Mucosa of rectum (tissue), 2 donors: ENCODE measurements around the gene PHIP.
"Not testable (repeated sequence)": the region's sequence is repeated elsewhere in the genome, so short reads cannot be mapped to it uniquely, and the experiment has no call there.

Experiments used
- H3K27ac ChIP-seq, 2 donors: one replicate each; pipeline ENCODE4 v1.7.0; 2013; ENCODE audit warnings: inconsistent platforms in 2 of 2, low read depth in 2 of 2, low read length in 2 of 2
- H3K27me3 ChIP-seq, 2 donors: one replicate each; pipeline ENCODE4 v1.7.0; 2013; ENCODE audit warnings: low read length in 2 of 2; ENCODE audit not compliant: control insufficient read depth in 2 of 2, insufficient read depth in 2 of 2
- H3K36me3 ChIP-seq, 2 donors: one replicate each; pipeline ENCODE4 v1.7.0; 2013; ENCODE audit warnings: low read length in 2 of 2; ENCODE audit not compliant: control insufficient read depth in 2 of 2, insufficient read depth in 2 of 2
- H3K4me1 ChIP-seq, 2 donors: one replicate each; pipeline ENCODE4 v1.7.0; 2013; ENCODE audit warnings: low read length in 2 of 2, mild to moderate bottlenecking in 1 of 2; ENCODE audit not compliant: control insufficient read depth in 2 of 2, insufficient read depth in 2 of 2
- H3K4me3 ChIP-seq, 2 donors: one replicate each; pipeline ENCODE4 v1.7.0; 2013; ENCODE audit warnings: low read length in 2 of 2
- H3K9ac ChIP-seq, 2 donors: one replicate each; pipeline ENCODE4 v1.7.0; 2013; ENCODE audit warnings: low read length in 2 of 2, low read depth in 1 of 2, mild to moderate bottlenecking in 1 of 2
- H3K9me3 ChIP-seq, 2 donors: one replicate each; pipeline ENCODE4 v1.7.0; 2013; ENCODE audit warnings: low read length in 2 of 2; ENCODE audit not compliant: control insufficient read depth in 2 of 2
- donor health status: healthy.
- donor health status: Normal muscosa, but diverticular disease.

The PHIP gene

DNA sequence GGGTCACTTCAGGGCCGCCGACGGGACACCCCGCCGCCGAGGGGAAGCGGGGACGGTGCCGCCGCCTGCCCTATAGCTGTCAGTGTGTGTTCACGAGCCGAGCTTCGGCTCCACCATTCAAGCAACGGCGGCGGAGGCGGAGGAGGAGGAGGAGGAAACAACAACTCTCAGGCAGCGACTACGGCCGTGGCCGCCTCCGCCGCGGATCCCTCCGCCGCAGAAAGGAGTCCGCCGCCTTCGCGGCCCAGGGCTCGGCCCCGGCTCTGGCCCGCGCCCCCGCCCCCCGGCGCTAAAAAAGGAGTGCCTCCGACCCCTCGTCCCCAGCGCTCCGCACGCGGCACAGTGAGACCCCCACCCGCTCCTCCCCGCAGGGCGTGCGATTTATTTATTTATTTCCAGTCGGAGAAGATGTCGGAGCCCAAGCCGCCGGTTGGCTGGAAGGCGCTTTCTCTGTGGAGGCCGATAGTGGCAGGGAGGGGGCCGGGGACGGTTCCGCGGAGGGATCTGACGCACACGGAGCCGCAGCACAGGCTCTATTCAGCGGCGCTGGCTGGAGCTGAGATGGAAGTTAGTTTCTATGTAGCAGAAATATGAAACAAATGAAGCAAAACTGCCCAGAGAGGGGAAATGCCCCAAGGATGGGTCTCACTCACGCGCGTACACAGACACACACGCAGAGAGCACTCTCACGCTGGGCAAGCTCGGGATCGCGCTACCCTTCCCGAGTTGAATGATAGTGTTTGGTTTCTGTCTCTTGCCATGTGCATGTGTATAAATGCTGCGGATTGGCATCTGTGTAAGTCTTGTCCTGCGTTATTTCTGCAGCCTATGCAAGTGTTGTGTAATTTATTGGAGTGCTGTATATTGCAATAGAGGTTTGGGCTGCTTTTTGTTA is at the start of gene PHIP:
Gene PHIP, minus strand, starts transcription at position 180 of the 895 bp plus-strand sequence. CDS start 186 bp downstream, outside the sequence.
- Histone ChIP-seq H3K9me3 (no peaks in the 10 kb centered on the region), H3K27me3 (no peaks in the 10 kb centered on the region), H3K4me1 (peaks cover 3 to 14% of the 10 kb centered on the region in 2 donors), H3K27ac (peak within 1 kb of the TSS; percentile 98), H3K9ac (peak within 1 kb of the TSS; percentile 90), H3K4me3 (peak within 1 kb of the TSS; percentile 92 to 100), H3K36me3 (no peaks in the 10 kb centered on the region)

DNA sequence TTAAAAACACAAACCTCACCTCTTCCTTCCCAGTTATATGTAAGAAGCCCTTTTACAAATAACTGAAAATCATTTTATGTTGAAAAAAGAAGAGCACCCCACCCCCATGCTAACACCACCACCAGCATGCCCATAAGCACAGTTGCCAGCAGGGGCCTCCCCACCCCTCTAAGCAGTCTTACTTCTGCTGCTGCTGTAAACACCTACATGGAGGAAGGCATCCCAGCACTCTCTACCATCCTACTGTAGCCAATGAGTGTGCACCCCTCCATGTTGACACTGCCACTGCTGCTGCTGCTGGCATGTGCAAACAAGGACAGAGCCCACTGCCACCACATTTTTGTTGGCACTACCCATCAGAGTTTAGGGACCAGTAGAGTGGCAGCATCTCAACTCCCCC is 49.6 kb upstream of the PHIP start:
- no peaks in the 10 kb centered on the region for H3K36me3 ChIP-seq
- no peaks in the 10 kb centered on the region for H3K4me1 ChIP-seq
- H3K4me3 ChIP-seq = no peak overlapping the region
- H3K9ac ChIP-seq = no peak overlapping the region
- no peaks in the 10 kb centered on the region for H3K27me3 ChIP-seq
- H3K27ac ChIP-seq = no peak overlapping the region
- no peaks in the 10 kb centered on the region for H3K9me3 ChIP-seq

DNA sequence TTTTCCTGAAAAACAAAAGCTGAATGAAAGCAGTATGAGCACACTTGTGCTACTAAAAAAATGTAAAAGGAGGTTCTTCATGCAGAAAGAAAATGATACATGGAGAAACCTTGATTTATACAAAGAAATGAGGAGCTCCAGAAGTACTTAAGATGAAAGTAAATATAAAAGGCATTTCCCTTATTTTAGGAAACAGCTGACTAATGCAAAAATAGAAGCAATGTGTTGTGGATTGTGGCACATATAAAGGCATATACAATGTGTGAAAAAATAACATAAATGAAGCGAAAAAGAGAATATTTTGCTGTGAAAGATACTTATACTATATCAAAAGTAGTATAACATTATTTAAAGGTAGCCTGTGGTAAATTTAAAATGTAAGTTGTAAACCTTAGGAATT is 41.2 kb upstream of the PHIP start:
- H3K4me3 ChIP-seq = no peak overlapping the region
- no peak overlapping the region for H3K9ac ChIP-seq
- H3K27me3 ChIP-seq = no peaks in the 10 kb centered on the region
- H3K9me3 ChIP-seq = no peaks in the 10 kb centered on the region
- H3K4me1 ChIP-seq = no peaks in the 10 kb centered on the region
- no peak overlapping the region for H3K27ac ChIP-seq
- H3K36me3 ChIP-seq = no peaks in the 10 kb centered on the region

DNA sequence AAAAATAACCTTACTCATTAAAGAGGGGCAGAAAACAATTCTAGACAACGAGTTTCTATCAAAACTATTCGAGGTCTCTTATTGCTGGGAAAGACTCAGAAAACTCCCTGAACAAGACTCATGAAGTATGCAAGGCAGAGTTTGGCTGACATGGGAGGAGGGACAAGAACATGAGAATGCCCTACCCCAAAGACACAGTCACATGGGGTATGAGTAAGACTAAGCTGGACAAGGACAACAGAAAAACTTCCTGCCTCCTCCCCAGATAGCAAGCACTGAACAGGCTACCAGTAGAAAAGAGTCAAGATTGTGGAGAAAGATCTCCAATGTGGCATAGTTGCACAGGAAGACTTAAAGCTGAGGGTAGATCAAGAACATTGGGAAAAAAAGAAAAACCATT is 39.7 kb upstream of the PHIP start:
- H3K36me3 ChIP-seq = no peaks in the 10 kb centered on the region
- H3K27ac ChIP-seq = no peak overlapping the region
- H3K9me3 ChIP-seq = no peaks in the 10 kb centered on the region
- H3K27me3 ChIP-seq = no peaks in the 10 kb centered on the region
- H3K4me1 ChIP-seq = no peaks in the 10 kb centered on the region
- H3K4me3 ChIP-seq = no peak overlapping the region
- no peak overlapping the region for H3K9ac ChIP-seq

DNA sequence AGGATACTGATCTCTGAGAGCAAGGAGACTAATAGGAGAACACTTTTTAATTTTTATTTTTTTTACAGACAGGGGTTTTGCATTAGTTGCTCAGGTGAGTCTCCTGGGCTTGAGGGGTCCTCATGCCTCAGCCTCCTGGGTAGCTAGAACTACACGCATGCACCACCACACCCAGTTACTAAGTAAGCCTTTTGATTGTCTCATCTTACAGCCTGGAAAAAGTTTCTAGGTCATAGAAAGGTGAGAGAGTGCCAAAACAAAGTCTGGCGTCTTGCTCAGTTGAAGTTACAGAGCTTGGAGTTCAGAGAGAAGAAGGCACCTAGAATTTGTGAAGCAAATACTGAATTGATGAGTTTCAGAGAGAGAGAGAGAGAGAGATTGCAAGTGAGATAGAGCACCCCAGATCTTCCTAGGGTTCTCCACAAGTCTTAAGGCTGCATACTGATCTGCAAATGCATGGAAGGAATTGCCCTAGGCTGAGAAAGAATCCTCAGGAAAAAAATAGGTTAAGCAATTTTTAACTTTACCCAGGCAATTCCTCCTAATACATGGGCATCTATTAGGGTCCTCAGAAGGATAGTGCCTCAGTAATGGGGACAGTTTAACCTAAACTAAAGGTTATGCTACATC is 37.6 kb upstream of the PHIP start:
- no peaks in the 10 kb centered on the region for H3K27me3 ChIP-seq
- no peak overlapping the region for H3K27ac ChIP-seq
- no peaks in the 10 kb centered on the region for H3K9me3 ChIP-seq
- no peak overlapping the region for H3K9ac ChIP-seq
- no peaks in the 10 kb centered on the region for H3K4me1 ChIP-seq
- no peaks in the 10 kb centered on the region for H3K36me3 ChIP-seq
- H3K4me3 ChIP-seq = no peak overlapping the region

DNA sequence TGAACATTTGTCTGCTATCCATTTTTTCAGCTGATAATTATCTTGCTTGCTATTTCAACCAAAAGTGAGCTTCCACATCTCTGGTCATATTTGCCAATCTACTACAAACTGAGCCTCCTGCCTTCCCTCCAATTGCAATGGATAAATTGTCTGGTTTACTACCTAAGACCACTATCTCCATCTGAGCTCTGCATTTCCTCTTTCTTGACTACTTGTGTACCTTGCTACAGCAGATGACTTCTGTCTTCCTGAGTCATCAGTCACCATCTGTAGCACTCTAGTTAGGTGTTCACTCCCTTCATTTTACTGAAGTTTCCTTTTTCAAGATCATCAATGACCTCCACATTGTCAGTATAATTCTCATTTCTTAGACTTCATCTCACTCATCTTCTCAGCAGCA is 33.5 kb upstream of the PHIP start:
- Histone ChIP-seq H3K9me3 (no peaks in the 10 kb centered on the region), H3K9ac (no peak overlapping the region), H3K4me3 (no peak overlapping the region), H3K27me3 (no peaks in the 10 kb centered on the region), H3K27ac (no peak overlapping the region), H3K36me3 (no peaks in the 10 kb centered on the region), H3K4me1 (no peaks in the 10 kb centered on the region)

DNA sequence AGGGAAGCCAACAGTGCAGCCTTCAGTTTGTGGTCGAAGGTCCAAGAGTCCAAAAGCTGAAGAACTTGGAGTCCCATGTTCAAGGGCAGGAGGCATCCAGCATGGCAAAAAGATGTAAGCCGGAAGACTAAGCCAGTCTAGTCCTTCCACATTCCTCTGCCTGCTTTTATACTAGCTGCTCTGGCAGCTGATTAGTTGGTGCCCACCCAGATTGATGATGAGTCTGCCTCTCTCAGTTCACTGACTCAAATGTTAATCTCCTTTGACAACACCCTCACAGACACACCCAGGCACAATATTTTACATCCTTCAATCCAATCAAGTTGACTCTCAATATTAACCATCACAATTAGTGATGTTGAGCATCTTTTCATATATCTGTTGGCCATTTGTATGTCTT is 23.1 kb upstream of the PHIP start:
- Histone ChIP-seq H3K4me1 (no peaks in the 10 kb centered on the region), H3K4me3 (no peak overlapping the region), H3K27me3 (no peaks in the 10 kb centered on the region), H3K27ac (no peak overlapping the region), H3K9ac (no peak overlapping the region), H3K36me3 (no peaks in the 10 kb centered on the region), H3K9me3 (no peaks in the 10 kb centered on the region)

DNA sequence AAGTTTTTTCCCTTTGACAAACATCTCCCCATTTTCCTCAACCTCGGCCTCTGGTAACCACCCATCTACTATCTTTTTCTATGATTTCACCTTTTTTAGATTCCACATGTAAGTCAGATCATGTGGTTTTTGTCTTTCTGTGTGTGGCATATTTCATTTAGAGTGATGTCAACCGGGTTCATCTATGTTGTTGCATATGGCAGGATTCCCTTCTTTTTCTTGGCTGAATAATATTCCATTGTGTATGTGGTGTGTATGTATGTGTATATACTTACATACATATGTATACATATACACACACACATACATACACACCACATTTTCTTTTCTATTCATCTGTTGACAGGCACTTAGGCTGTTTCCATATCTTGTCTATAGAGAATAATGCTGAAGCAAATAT is 22.2 kb upstream of the PHIP start:
- Histone ChIP-seq H3K4me3 (no peak overlapping the region), H3K36me3 (no peaks in the 10 kb centered on the region), H3K9ac (no peak overlapping the region), H3K9me3 (no peaks in the 10 kb centered on the region), H3K27me3 (no peaks in the 10 kb centered on the region), H3K27ac (no peak overlapping the region), H3K4me1 (no peaks in the 10 kb centered on the region)

DNA sequence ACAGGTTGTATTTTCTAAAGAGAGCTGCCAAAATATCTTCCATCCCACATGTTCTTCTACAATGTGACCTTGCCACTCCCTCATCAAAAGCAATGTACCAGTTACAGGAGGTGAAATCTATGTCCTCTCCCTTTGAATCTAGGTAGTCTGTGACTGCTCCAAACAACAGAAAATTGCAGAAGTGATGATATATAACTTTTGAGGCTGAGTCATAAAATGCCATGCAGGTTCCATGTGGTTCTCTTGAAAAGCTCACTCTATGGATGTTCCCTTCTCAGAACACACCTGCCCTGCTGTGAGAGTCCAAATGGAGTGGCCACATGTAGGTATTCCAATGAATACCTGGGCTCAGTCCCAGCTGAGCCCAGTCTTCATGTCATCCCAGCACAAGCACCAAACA is 16.9 kb upstream of the PHIP start:
- Histone ChIP-seq H3K4me3 (no peak overlapping the region), H3K36me3 (no peaks in the 10 kb centered on the region)

DNA sequence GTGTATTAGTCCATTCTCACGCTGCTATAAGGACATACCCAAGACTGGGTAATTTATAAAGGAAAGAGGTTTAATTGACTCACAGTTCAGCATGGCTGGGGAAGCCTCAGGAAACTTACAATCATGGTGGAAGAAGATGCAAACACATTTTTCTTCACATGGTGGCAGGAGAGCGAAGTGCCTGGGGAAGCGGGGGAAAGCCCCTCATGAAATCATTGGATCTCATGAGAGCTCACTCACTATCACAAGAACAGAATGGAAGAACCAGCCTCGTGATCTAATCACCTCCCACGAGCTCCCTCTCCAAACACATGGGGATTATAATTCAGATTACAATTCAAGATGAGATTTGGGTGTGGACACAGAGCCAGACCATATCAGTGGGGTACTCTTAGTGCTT is 13.7 kb upstream of the PHIP start:
- not testable (repeated sequence) for H3K9me3 ChIP-seq, H3K27ac ChIP-seq, H3K4me1 ChIP-seq, H3K9ac ChIP-seq, H3K4me3 ChIP-seq, H3K27me3 ChIP-seq, H3K36me3 ChIP-seq

More for the DNA sequence above, 16.9 kb upstream of the PHIP start:
- no peaks in the 10 kb centered on the region for H3K4me1 ChIP-seq
- H3K27me3 ChIP-seq = no peaks in the 10 kb centered on the region
- no peak overlapping the region for H3K9ac ChIP-seq
- H3K27ac ChIP-seq = no peak overlapping the region
- no peaks in the 10 kb centered on the region for H3K9me3 ChIP-seq
